ENCODE data around the gene HM13.
A peak's percentile ranks its signal among the peaks of the same experiment; 100 is the strongest.
"Not testable (repeated sequence)": the region's sequence is repeated elsewhere in the genome, so short reads cannot be mapped to it uniquely, and the experiment has no call there.

The HM13 gene

GRCh38 chr20:31502884-31503673 lies 11.2 kb upstream of the HM13 start:
- peak; percentile 54 for DNase-seq (ENCODE audit: low read depth)

GRCh38 chr20:31505903-31506302 lies 8.3 kb upstream of the HM13 start:
- DNase-seq (ENCODE audit: low read depth), result no peak

GRCh38 chr20:31508517-31509244 lies 5.6 kb upstream of the HM13 start:
- no peak for DNase-seq (ENCODE audit: low read depth)

- DNase-seq (ENCODE audit: low read depth), result no peak
Observed at GRCh38 chr20:31515072-31515774, 981 bp downstream of the HM13 start.

GRCh38 chr20:31515775-31516107 lies 1.5 kb downstream of the HM13 start:
- no peak for DNase-seq (ENCODE audit: low read depth)

GRCh38 chr20:31516166-31516565 lies 1.9 kb downstream of the HM13 start:
- DNase-seq (ENCODE audit: low read depth), result no peak

- DNase-seq (ENCODE audit: low read depth), result no peak
Observed at GRCh38 chr20:31516651-31517050, 2.4 kb downstream of the HM13 start.

GRCh38 chr20:31517373-31517772 lies 3.1 kb downstream of the HM13 start:
- peak; percentile 39 for DNase-seq (ENCODE audit: low read depth)

GRCh38 chr20:31521267-31521666 lies 7.0 kb downstream of the HM13 start:
- not testable (repeated sequence) for DNase-seq (ENCODE audit: low read depth)

GRCh38 chr20:31522731-31523130 lies 8.5 kb downstream of the HM13 start:
- DNase-seq (ENCODE audit: low read depth), result no peak

GRCh38 chr20:31523361-31524283 lies 9.4 kb downstream of the HM13 start:
- DNase-seq (ENCODE audit: low read depth), result no peak

- DNase-seq (ENCODE audit: low read depth), result no peak
Observed at GRCh38 chr20:31527266-31527665, 13.0 kb downstream of the HM13 start.

GRCh38 chr20:31535298-31535697 lies 21.1 kb downstream of the HM13 start:
- DNase-seq (ENCODE audit: low read depth), result no peak

- no peak for DNase-seq (ENCODE audit: low read depth)
Observed at GRCh38 chr20:31536575-31536974, 22.3 kb downstream of the HM13 start.

- DNase-seq (ENCODE audit: low read depth), result no peak
Observed at GRCh38 chr20:31537116-31537871, 23.1 kb downstream of the HM13 start.

- DNase-seq (ENCODE audit: low read depth), result no peak
Observed at GRCh38 chr20:31537890-31538289, 23.6 kb downstream of the HM13 start.

- DNase-seq (ENCODE audit: low read depth), result no peak
Observed at GRCh38 chr20:31538326-31538725, 24.1 kb downstream of the HM13 start.

GRCh38 chr20:31539636-31540035 lies 25.4 kb downstream of the HM13 start:
- not testable (repeated sequence) for DNase-seq (ENCODE audit: low read depth)

- no peak for DNase-seq (ENCODE audit: low read depth)
Observed at GRCh38 chr20:31540406-31540805, 26.2 kb downstream of the HM13 start.

GRCh38 chr20:31542201-31542842 lies 28.1 kb downstream of the HM13 start:
- DNase-seq (ENCODE audit: low read depth), result no peak

- DNase-seq (ENCODE audit: low read depth), result no peak
Observed at GRCh38 chr20:31542963-31543362, 28.7 kb downstream of the HM13 start.
